Caco-2 (cell line): ENCODE data around the gene SGSM1. TPM values are rescaled to one million over a fixed set of nuclear protein-coding genes. Genes with fewer than 3 reads are reported as not detected.

ENCODE experiments used
- BruUV-seq: library from RNA; stranded (reverse); fragments of 400-500 nt; replicated peaks from 2 replicates; lab custom pipeline; 2021; lab: Mats Ljungman, UMichigan
- CTCF ChIA-PET: fragments of 300-600 bp; sonication (Branson Sonifier 250); formaldehyde crosslinking; loops from one replicate; lab custom pipeline; 2022; ENCODE audit warnings: antibody characterized with exemption; lab: Charles Lee
- POLR2A ChIA-PET: fragments of 300-600 bp; sonication (Branson Sonifier 250); formaldehyde crosslinking; loops from one replicate; lab custom pipeline; 2022; ENCODE audit warnings: antibody characterized with exemption; lab: Charles Lee
- DNase-seq, 2 experiments: peaks; one replicate each; pipeline versions ENCODE4 v3.0.0 to v3.0.0-alpha.2; 2020 to 2022
- H3K27me3 ChIP-seq: replicated peaks from 2 replicates; pipeline ENCODE4 v1.6.0; 2011; ENCODE audit warnings: low read length; ENCODE audit not compliant: control insufficient read depth, insufficient read depth
- H3K36me3 ChIP-seq: 2 replicates; pipeline ENCODE4 v1.5.1; 2011; ENCODE audit warnings: low read length; ENCODE audit not compliant: control insufficient read depth, insufficient read depth
- H3K4me1 ChIP-seq: fragments of 250-450 bp; sonication (Bioruptor Pico); 2 replicates; pipeline ENCODE4 v1.5.1; 2020; ENCODE audit warnings: mild to moderate bottlenecking
- H3K4me3 ChIP-seq: 2 replicates; pipeline ENCODE4 v1.5.1; 2011; ENCODE audit warnings: low read depth, mild to moderate bottlenecking, control low read depth, low read length
- H3K9me3 ChIP-seq: fragments of 250-450 bp; sonication (Bioruptor Pico); 2 replicates; pipeline ENCODE4 v1.5.1; 2020; ENCODE audit warnings: mild to moderate bottlenecking, moderate library complexity
- H3K27ac Mint-ChIP-seq: one replicate; pipeline ENCODE4 v1.8.0; 2022; ENCODE audit warnings: mixed read lengths; ENCODE audit not compliant: unreplicated experiment
- H3K27me3 Mint-ChIP-seq: one replicate; pipeline ENCODE4 v1.8.0; 2022; ENCODE audit warnings: mixed read lengths; ENCODE audit not compliant: insufficient read depth, unreplicated experiment
- H3K36me3 Mint-ChIP-seq: one replicate; pipeline ENCODE4 v1.8.0; 2022; ENCODE audit warnings: mild to moderate bottlenecking, mixed read lengths; ENCODE audit not compliant: insufficient read depth, unreplicated experiment
- H3K4me1 Mint-ChIP-seq: one replicate; pipeline ENCODE4 v1.8.0; 2022; ENCODE audit warnings: low read depth, mixed read lengths; ENCODE audit not compliant: unreplicated experiment
- H3K4me3 Mint-ChIP-seq: one replicate; pipeline ENCODE4 v1.8.0; 2022; ENCODE audit warnings: mild to moderate bottlenecking, moderate library complexity, mixed read lengths; ENCODE audit not compliant: unreplicated experiment
- H3K9me3 Mint-ChIP-seq: one replicate; pipeline ENCODE4 v1.8.0; 2022; ENCODE audit warnings: mixed read lengths; ENCODE audit not compliant: unreplicated experiment
- CTCF ChIP-seq, 2 experiments: fragments of 200-600 bp in 1 of 2; IDR thresholded peaks; 1 replicate in 1 of 2; 2 replicates in 1 of 2; pipeline versions ENCODE4 v1.5.1 to v1.8.0; 2011 to 2022; ENCODE audit warnings: antibody characterized with exemption in 1 of 2, control low read depth in 1 of 2, inconsistent platforms in 1 of 2, low read depth in 1 of 2, low read length in 1 of 2, mild to moderate bottlenecking in 1 of 2, moderate library complexity in 1 of 2; ENCODE audit not compliant: insufficient read depth in 1 of 2, severe bottlenecking in 1 of 2, unreplicated experiment in 1 of 2
- intact Hi-C: fragments of 100-400 bp; cut with micrococcal nuclease; formaldehyde crosslinking; loops from one replicate; pipeline ENCODE4 v1.10.0; 2022; ENCODE audit not compliant: unreplicated experiment
- total RNA-seq: library from RNA; stranded (reverse); gene quantifications from 2 replicates; pipeline ENCODE4 v1.2.3, GENCODE V29; 2022

Gene SGSM1
- total RNA-seq, 1 experiment from 2014 or later: 6.1 TPM

GRCh38 chr22:24855794-24856193, 49.8 kb downstream of the SGSM1 start:
- ChIA-PET CTCF (no interaction called here), POLR2A (no interaction called here)
- H3K36me3 Mint-ChIP-seq: peaks cover 4% of the 10 kb centered on the region
- DNase-seq: no peak
- Histone ChIP-seq H3K9me3 (no peaks in the 10 kb centered on the region), H3K4me1 (no peaks in the 10 kb centered on the region), H3K36me3 (no peaks in the 10 kb centered on the region), H3K27me3 (no peaks in the 10 kb centered on the region), H3K4me3 (no peak overlapping the region)
- no peaks in the 10 kb centered on the region for H3K4me1 Mint-ChIP-seq
- no peak overlapping the region for H3K4me3 Mint-ChIP-seq
- no peaks in the 10 kb centered on the region for H3K9me3 Mint-ChIP-seq
- intact Hi-C loops: no loop called here
- BruUV-seq: no TSS peak
- no peaks in the 10 kb centered on the region for H3K27me3 Mint-ChIP-seq
- no peak overlapping the region for H3K27ac Mint-ChIP-seq
- no peak for TF ChIP-seq CTCF (IDR thresholded peaks at IDR 0.05; ENCODE audit: insufficient read depth in 1 of 2, low read depth in 1 of 2, low read length in 1 of 2, severe bottlenecking in 1 of 2, unreplicated experiment in 1 of 2)

GRCh38 chr22:24857576-24857975, 51.6 kb downstream of the SGSM1 start:
- ChIA-PET CTCF (interaction anchor here (0.6 kb wide), 1 partner anchor 87 kb away, joined by 3 read pairs; no protein-coding TSS in a partner anchor), POLR2A (no interaction called here)
- Histone ChIP-seq H3K4me3 (no peak overlapping the region), H3K9me3 (no peaks in the 10 kb centered on the region), H3K36me3 (no peaks in the 10 kb centered on the region), H3K27me3 (no peaks in the 10 kb centered on the region), H3K4me1 (no peaks in the 10 kb centered on the region)
- Mint-ChIP-seq H3K9me3 (no peaks in the 10 kb centered on the region), H3K4me3 (no peak overlapping the region), H3K4me1 (no peaks in the 10 kb centered on the region), H3K27ac (no peak overlapping the region), H3K36me3 (peaks cover 4% of the 10 kb centered on the region), H3K27me3 (no peaks in the 10 kb centered on the region)
- TF ChIP-seq CTCF (IDR thresholded peaks at IDR 0.05; ENCODE audit: insufficient read depth in 1 of 2, low read depth in 1 of 2, low read length in 1 of 2, severe bottlenecking in 1 of 2, unreplicated experiment in 1 of 2): no peak
- BruUV-seq: no TSS peak
- intact Hi-C loops: no loop called here
- no peak for DNase-seq

- H3K27me3 ChIP-seq: no peaks in the 10 kb centered on the region
- H3K27me3 Mint-ChIP-seq: no peaks in the 10 kb centered on the region
- CTCF ChIA-PET: no interaction called here
- H3K4me3 Mint-ChIP-seq: no peak overlapping the region
- no peaks in the 10 kb centered on the region for H3K9me3 Mint-ChIP-seq
- H3K4me1 Mint-ChIP-seq: no peaks in the 10 kb centered on the region
- no peak for TF ChIP-seq CTCF (IDR thresholded peaks at IDR 0.05; ENCODE audit: insufficient read depth in 1 of 2, low read depth in 1 of 2, low read length in 1 of 2, severe bottlenecking in 1 of 2, unreplicated experiment in 1 of 2)
- peaks cover 4% of the 10 kb centered on the region for H3K36me3 Mint-ChIP-seq
- H3K27ac Mint-ChIP-seq: no peak overlapping the region
- no peaks in the 10 kb centered on the region for H3K4me1 ChIP-seq
- H3K9me3 ChIP-seq: no peaks in the 10 kb centered on the region
- H3K36me3 ChIP-seq: no peaks in the 10 kb centered on the region
- intact Hi-C loops: no loop called here
- DNase-seq: no peak
- no TSS peak for BruUV-seq
- H3K4me3 ChIP-seq: no peak overlapping the region
- POLR2A ChIA-PET: no interaction called here
These were observed 53.6 kb downstream of the SGSM1 start for GRCh38 chr22:24859587-24859986.
